Adrenal gland (tissue), 12 donors: ENCODE measurements around the gene P4HA2. TPM values are rescaled to one million over a fixed set of nuclear protein-coding genes. Genes with fewer than 3 reads are reported as not detected.

ENCODE experiments used
- DNase-seq, 7 donors: peaks; one replicate each; pipeline ENCODE4 v3.0.0-alpha.2; 2019 to 2020
- H3K27ac ChIP-seq, 5 donors: fragments of 200-600 bp; sonication (generic) in 4 of 5; 1 replicate in 3 of 5; 2 replicates in 2 of 5; pipeline versions ENCODE4 v1.5.1 to v1.8.0; 2016 to 2020; ENCODE audit warnings: mild to moderate bottlenecking in 1 of 5
- H3K27me3 ChIP-seq: fragments of 200-600 bp; 2 replicates; pipeline ENCODE4 v1.8.0; 2021
- H3K36me3 ChIP-seq, 2 donors: fragments of 200-600 bp; replicated peaks in 1 of 2; 1 replicate in 1 of 2; 2 replicates in 1 of 2; pipeline versions ENCODE4 v1.5.1 to v1.8.0; 2018 to 2022
- H3K4me1 ChIP-seq, 2 donors: fragments of 200-600 bp; replicated peaks in 1 of 2; 1 replicate in 1 of 2; 2 replicates in 1 of 2; pipeline versions ENCODE4 v1.5.1 to v1.8.0; 2018 to 2021
- H3K4me3 ChIP-seq, 4 donors: fragments of 200-600 bp; sonication (generic) in 3 of 4; one replicate each; pipeline ENCODE4 v1.5.1; 2016 to 2018
- H3K9me3 ChIP-seq, 3 donors: fragments of 200-600 bp; sonication (generic) in 1 of 3; replicated peaks in 1 of 3; 1 replicate in 2 of 3; 2 replicates in 1 of 3; pipeline versions ENCODE4 v1.5.1 to v1.8.0; 2016 to 2021
- POLR2A ChIP-seq, 2 donors: fragments of 450-650 bp; IDR thresholded peaks; one replicate each; pipeline ENCODE4 v1.6.1; 2017; ENCODE audit warnings: antibody characterized with exemption in 2 of 2, mild to moderate bottlenecking in 2 of 2, moderate library complexity in 1 of 2
- WGBS, 4 donors: extraction: QIAGEN DNeasy Blood & Tissue Kit in 2 of 4; methylation state at CpG; one replicate each; pipeline versions ENCODE4 v1.1.5 to v1.1.7; 2013 to 2017; 5-methylcytosine and 5-hydroxymethylcytosine counted together
- intact Hi-C, 2 donors: fragments of 100-400 bp; cut with DNase I; formaldehyde crosslinking; loops; one replicate each; pipeline versions ENCODE4 v1.14.1 to v1.15.0; 2022 to 2023
- polyA plus RNA-seq, 3 donors: library from polyadenylated mRNA; stranded (reverse); fragments of 200-250 nt in 2 of 3; fragments of 350-450 nt in 1 of 3; fragmentation: Illumina TruSeq in 1 of 3; extraction: RNeasy Lipid Tissue Mini Kit (QIAGEN cat#74804) in 1 of 3; gene quantifications; one replicate each; pipeline ENCODE4 v1.2.3, GENCODE V29; 2013 to 2014
- total RNA-seq, 9 donors: library from RNA; depleted of rRNA in 4 of 9; stranded (reverse); fragments of >200 nt in 4 of 9; fragments of 120-200 nt in 1 of 9; fragmentation: NEBNext Ultra II Directional in 1 of 9; extraction: Animal tissue kit (Norgen Biotek cat#: 25700) in 1 of 9; gene quantifications; one replicate each; pipeline versions ENCODE4 v1.1.0 to v1.2.4, GENCODE V29; 2013 to 2023
- TF ChIP-seq, protein P1 (sequence below), 6 experiments: fragments of 450-650 bp in 4 of 6; fragments of 200-600 bp in 2 of 6; sonication (generic) in 1 of 6; IDR thresholded peaks; 1 replicate in 5 of 6; 2 replicates in 1 of 6; pipeline versions ENCODE4 v1.5.1 to v1.8.0; 2016 to 2021; ENCODE audit warnings: antibody characterized with exemption in 6 of 6, mild to moderate bottlenecking in 2 of 6, moderate library complexity in 1 of 6
- donor health status: healthy with polysubstance abuse.
- donor health status: Bipolar disorder and iron deficiency.
- donor health status: DM: yes; HTN: yes; CAD: no.
- donor health status: DM: no; HTN: no; CAD: no.
- donor health status: DM: no; HTN: no; CAD: no.
- donor health status: DM: yes; HTN: yes; CAD: no.

The P4HA2 gene
- total and polyA plus RNA-seq, 12 donors, result 9.9 to 34.0 (median 15.5) TPM

DNA sequence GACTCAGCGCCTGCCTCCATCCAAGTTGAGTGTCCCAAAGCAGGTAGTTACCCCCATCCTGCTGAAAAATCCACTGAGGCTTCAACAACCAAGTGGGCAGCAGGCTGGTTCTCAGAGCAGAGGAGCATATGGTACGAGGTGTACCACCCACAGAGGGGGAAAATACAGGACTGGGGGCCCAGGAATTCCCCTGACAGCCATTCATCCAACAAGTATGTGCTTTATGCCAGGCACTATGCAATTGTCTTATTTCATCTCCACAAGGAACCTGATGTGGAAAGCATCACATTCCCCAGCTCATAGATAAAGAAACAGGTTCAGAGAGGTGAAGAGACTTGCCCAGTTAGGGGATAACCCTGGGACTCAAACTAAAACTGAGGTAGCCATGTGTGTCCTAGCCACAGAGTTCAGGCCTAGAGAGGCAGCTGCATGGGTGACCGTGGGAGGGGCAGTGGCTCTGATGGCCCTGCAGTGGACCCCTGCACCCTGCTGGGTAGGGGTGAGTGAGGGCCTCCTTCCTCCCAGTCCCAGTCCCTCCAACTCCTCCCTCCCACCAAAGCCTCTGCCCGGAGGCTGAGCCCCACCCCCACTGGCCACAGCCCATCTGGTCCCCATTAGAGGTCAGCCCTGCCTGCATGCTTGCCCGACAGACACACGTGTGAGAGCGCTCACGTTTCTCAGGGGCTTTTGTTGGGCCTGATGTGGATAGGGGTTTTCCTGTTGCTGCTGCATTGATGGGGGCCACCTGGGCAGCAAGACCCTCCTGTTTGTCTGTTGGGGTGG lies 41.3 kb upstream of the P4HA2 start:
- Histone ChIP-seq H3K36me3 (no peaks in the 10 kb centered on the region), H3K4me1 (peaks cover 0 to 6% of the 10 kb centered on the region in 2 donors), H3K27me3 (no peaks in the 10 kb centered on the region), H3K27ac (no peak overlapping the region), H3K9me3 (no peaks in the 10 kb centered on the region), H3K4me3 (no peak overlapping the region)
- peak in 4 of 7 donors; percentile 7 to 46 (median 18) for DNase-seq
- intact Hi-C loops, result no loop called here
- 77 to 84% (median 79%) methylated on average over 6 to 8 of the region's 8 CpGs for WGBS, 4 donors
- TF ChIP-seq POLR2A (IDR thresholded peaks at IDR 0.05), result no peak
- TF ChIP-seq, protein P1, sequence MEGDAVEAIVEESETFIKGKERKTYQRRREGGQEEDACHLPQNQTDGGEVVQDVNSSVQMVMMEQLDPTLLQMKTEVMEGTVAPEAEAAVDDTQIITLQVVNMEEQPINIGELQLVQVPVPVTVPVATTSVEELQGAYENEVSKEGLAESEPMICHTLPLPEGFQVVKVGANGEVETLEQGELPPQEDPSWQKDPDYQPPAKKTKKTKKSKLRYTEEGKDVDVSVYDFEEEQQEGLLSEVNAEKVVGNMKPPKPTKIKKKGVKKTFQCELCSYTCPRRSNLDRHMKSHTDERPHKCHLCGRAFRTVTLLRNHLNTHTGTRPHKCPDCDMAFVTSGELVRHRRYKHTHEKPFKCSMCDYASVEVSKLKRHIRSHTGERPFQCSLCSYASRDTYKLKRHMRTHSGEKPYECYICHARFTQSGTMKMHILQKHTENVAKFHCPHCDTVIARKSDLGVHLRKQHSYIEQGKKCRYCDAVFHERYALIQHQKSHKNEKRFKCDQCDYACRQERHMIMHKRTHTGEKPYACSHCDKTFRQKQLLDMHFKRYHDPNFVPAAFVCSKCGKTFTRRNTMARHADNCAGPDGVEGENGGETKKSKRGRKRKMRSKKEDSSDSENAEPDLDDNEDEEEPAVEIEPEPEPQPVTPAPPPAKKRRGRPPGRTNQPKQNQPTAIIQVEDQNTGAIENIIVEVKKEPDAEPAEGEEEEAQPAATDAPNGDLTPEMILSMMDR (IDR thresholded peaks at IDR 0.05), result no peak

DNA sequence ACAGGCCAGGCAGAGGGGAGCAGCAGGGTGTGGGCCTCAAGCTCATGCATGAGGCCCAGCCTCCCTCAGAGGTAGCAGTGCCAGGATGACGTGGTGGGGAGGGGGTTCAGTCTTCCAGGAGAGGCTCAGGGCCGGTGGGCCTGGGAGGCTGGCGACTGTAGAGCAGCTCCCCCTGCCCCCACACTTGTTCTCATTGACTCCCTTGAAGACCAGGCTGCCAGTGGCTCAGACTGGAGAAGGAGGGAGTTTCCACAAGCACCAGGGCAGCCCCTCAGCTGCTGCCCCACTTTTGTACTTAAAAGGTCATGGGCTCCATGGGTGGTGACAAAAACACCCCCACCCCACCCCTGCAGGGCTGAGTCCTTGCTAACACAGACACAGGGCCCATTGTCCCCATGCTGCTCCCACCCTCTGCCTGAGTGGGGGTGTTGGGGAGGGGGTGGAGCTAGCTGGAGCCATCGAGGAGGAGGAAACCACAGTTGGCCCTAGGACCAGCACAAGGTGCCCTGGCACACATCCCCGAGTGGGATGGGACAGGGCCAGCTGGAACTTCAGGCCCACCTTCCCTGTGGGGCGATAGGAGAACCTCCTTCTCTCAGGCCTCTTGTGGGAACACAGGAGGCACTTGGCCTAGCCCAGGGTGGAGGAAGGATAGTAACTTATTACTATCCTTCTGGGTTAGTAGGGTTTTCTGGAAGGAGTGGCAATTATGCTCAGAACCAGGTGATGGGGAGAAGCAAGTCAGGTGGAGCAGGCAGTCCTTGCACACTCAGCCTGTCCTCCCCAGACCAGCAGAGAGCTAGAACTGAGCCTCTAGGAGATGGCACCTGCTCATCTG lies 40.5 kb upstream of the P4HA2 start:
- 58 to 77% (median 71%) methylated on average over 2 to 6 of the region's 6 CpGs for WGBS, 4 donors
- no peak for TF ChIP-seq POLR2A (IDR thresholded peaks at IDR 0.05)
- TF ChIP-seq, protein P1 (IDR thresholded peaks at IDR 0.05), result no peak
- Histone ChIP-seq H3K27ac (peak overlapping the region in 1 of 5 donors; percentile 16), H3K4me3 (no peak overlapping the region), H3K4me1 (peaks cover 6 to 13% of the 10 kb centered on the region in 2 donors), H3K27me3 (no peaks in the 10 kb centered on the region), H3K36me3 (no peaks in the 10 kb centered on the region), H3K9me3 (no peaks in the 10 kb centered on the region)
- intact Hi-C loops, result no loop called here
- DNase-seq, result peak in 4 of 7 donors; percentile 13 to 52 (median 18)

DNA sequence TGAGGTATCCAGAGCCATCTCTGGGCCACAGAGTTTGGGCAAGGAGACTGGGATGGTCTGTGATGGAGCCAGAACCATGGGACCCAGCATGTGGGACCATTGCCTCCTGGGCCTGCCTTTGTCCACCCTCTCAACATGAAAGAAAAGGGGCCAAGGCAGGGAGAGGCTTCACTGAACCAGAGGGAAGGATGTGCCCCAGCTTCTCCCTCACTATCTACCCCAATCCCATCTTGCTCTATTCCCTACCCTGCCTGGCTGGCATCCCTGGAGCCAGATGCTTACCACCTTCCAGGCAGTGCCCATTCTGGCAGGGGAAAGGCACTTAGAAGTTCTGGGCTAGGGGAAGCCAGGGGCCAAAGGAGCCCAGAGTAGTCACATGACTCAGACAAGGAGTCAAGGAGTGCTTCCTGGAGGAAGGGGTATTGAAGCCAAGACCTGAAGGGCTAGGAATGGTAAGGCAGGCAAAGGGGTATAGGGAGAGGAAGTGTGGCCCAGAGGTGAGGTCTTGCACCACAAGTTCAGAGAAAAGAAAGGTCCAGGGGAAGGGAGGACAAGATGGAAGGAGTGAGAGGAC lies 39.6 kb upstream of the P4HA2 start:
- peaks cover 7 to 14% of the 10 kb centered on the region in 2 donors for H3K4me1 ChIP-seq
- H3K27me3 ChIP-seq, result no peaks in the 10 kb centered on the region
- TF ChIP-seq, protein P1 (IDR thresholded peaks at IDR 0.05), result no peak
- TF ChIP-seq POLR2A (IDR thresholded peaks at IDR 0.05), result no peak
- H3K36me3 ChIP-seq, result no peaks in the 10 kb centered on the region
- H3K4me3 ChIP-seq, result no peak overlapping the region
- no peaks in the 10 kb centered on the region for H3K9me3 ChIP-seq
- DNase-seq, result peak in 3 of 7 donors; percentile 4 to 43 (median 8)
- intact Hi-C loops, result no loop called here
- H3K27ac ChIP-seq, result no peak overlapping the region

DNA sequence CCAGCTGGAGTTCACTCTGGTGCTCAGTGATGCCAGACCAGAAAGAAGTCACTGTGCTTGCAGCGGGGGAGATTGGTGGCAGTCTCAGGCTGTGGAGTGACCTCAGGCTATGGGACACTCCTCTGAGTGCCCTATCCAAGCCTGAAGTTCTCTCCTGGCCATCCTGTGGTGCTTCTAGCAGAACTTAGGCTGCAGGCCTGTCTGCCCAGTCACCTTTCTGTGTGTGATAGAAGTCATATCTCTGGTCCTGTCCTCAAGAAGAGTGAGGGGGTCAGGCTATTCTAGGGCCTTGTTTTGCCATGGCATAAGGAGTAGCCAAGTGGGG lies 39.1 kb upstream of the P4HA2 start:
- DNase-seq, result peak in 2 of 7 donors; percentile 7 to 48
- TF ChIP-seq POLR2A (IDR thresholded peaks at IDR 0.05), result no peak
- TF ChIP-seq, protein P1 (IDR thresholded peaks at IDR 0.05), result no peak
- Histone ChIP-seq H3K4me1 (peaks cover 7 to 14% of the 10 kb centered on the region in 2 donors), H3K27me3 (no peaks in the 10 kb centered on the region), H3K9me3 (no peaks in the 10 kb centered on the region), H3K4me3 (no peak overlapping the region), H3K27ac (peak overlapping the region in 1 of 5 donors; percentile 66), H3K36me3 (no peaks in the 10 kb centered on the region)
- intact Hi-C loops, result no loop called here
- WGBS, 4 donors, result 100% methylated on average over 1 of the region's 1 CpG; no CpG with 5 or more reads in 2 of the 4 donors
